ENCODE data around the gene ARPP21.
"Not testable (repeated sequence)": the region's sequence is repeated elsewhere in the genome, so short reads cannot be mapped to it uniquely, and the experiment has no call there.

ARPP21 gene

GRCh38 chr3:35782355-35782754 is 143.0 kb downstream of the ARPP21 start:
- DNase-seq = no peak

- DNase-seq = no peak
These were observed 144.8 kb downstream of the ARPP21 start for GRCh38 chr3:35784169-35784568.

- no peak for DNase-seq
These were observed 146.0 kb downstream of the ARPP21 start for GRCh38 chr3:35785234-35785888.

GRCh38 chr3:35787936-35788335 is 148.6 kb downstream of the ARPP21 start:
- DNase-seq = no peak

- no peak for DNase-seq
These were observed 149.9 kb downstream of the ARPP21 start for GRCh38 chr3:35789042-35789831.

- DNase-seq = no peak
These were observed 151.4 kb downstream of the ARPP21 start for GRCh38 chr3:35790764-35791163.

- DNase-seq = no peak
These were observed 154.3 kb downstream of the ARPP21 start for GRCh38 chr3:35793667-35794066.

GRCh38 chr3:35800960-35801459 is 161.7 kb downstream of the ARPP21 start:
- DNase-seq = no peak

- DNase-seq = no peak
These were observed 175.2 kb downstream of the ARPP21 start for GRCh38 chr3:35814531-35814930.

- not testable (repeated sequence) for DNase-seq
These were observed 176.5 kb downstream of the ARPP21 start for GRCh38 chr3:35815796-35816195.

GRCh38 chr3:35817216-35817615 is 177.9 kb downstream of the ARPP21 start:
- no peak for DNase-seq

- DNase-seq = no peak
These were observed 192.8 kb downstream of the ARPP21 start for GRCh38 chr3:35832140-35832571.
